Activated B cell treated with CpG ODN at 0.5 μM for 24 hours (primary cell): ENCODE results near the gene PLEKHG2. TPM values are rescaled to one million over a fixed set of nuclear protein-coding genes. Genes with fewer than 3 reads are reported as not detected.

Experiments used
- ATAC-seq: fragments of 200-7000 bp; cut with Tn5 transposase; one replicate; pipeline ENCODE4 v1.10.0; 2021; ENCODE audit warnings: low read depth, mild to moderate bottlenecking, moderate library complexity
- CTCF ChIA-PET: fragments of 350-600 bp; sonication (Branson Sonifier 250); formaldehyde crosslinking; loops from one replicate; lab custom pipeline; 2021; ENCODE audit warnings: antibody characterized with exemption; lab: Charles Lee
- POLR2A ChIA-PET: fragments of 350-600 bp; sonication (Branson Sonifier 250); formaldehyde crosslinking; loops from one replicate; lab custom pipeline; 2021; ENCODE audit warnings: antibody characterized with exemption; lab: Charles Lee
- DNase-seq: peaks from one replicate; pipeline ENCODE4 v3.0.0; 2022
- H3K27ac Mint-ChIP-seq: one replicate; pipeline ENCODE4 v1.8.0; 2020; ENCODE audit warnings: mixed read lengths
- H3K27me3 Mint-ChIP-seq: one replicate; pipeline ENCODE4 v1.8.0; 2021; ENCODE audit warnings: mixed read lengths
- H3K36me3 Mint-ChIP-seq: one replicate; pipeline ENCODE4 v1.8.0; 2021; ENCODE audit warnings: low read depth, mixed read lengths
- H3K4me1 Mint-ChIP-seq: one replicate; pipeline ENCODE4 v1.8.0; 2021; ENCODE audit warnings: mixed read lengths
- H3K4me3 Mint-ChIP-seq: one replicate; pipeline ENCODE4 v1.8.0; 2020; ENCODE audit warnings: mild to moderate bottlenecking, mixed read lengths
- H3K9me3 Mint-ChIP-seq: one replicate; pipeline ENCODE4 v1.8.0; 2020; ENCODE audit warnings: mixed read lengths
- CTCF ChIP-seq: fragments of 200-600 bp; IDR thresholded peaks from one replicate; pipeline ENCODE4 v1.8.0; 2022; ENCODE audit warnings: antibody characterized with exemption, mild to moderate bottlenecking
- intact Hi-C: fragments of 100-400 bp; cut with micrococcal nuclease; formaldehyde crosslinking; loops from one replicate; pipeline ENCODE4 v1.15.1; 2024
- total RNA-seq: library from RNA; stranded (reverse); gene quantifications from 2 replicates; pipeline ENCODE4 v1.2.3, GENCODE V29; 2022

Gene PLEKHG2
- total RNA-seq, 1 donor from 2014 or later = 125 TPM

- TF ChIP-seq CTCF = no peak
- ATAC-seq (no peak), DNase-seq (no peak)
- intact Hi-C loops = loop anchor here (5.0 kb wide), 1 partner anchor 555 kb away; no protein-coding TSS in a partner anchor
- Mint-ChIP-seq H3K36me3 (peaks cover 34% of the 10 kb centered on the region), H3K9me3 (no peaks in the 10 kb centered on the region), H3K27ac (peak overlapping the region; percentile 91), H3K4me1 (peaks cover 64% of the 10 kb centered on the region), H3K4me3 (peak overlapping the region; percentile 89), H3K27me3 (peaks cover 4% of the 10 kb centered on the region)
- POLR2A ChIA-PET = interaction anchor here (0.6 to 6.9 kb wide), 13 partner anchors 9 to 1180 kb away, joined by 3 to 213 read pairs (median 4); partner anchors contain the start of genes GMFG, MED29, PAF1 and RPS16
- CTCF ChIA-PET = interaction anchor here (3.7 kb wide), 1 partner anchor 9 kb away, joined by 39 read pairs; no protein-coding TSS in a partner anchor
Measured at GRCh38 chr19:39407410-39407659, 5.1 kb upstream of the PLEKHG2 start.

DNA sequence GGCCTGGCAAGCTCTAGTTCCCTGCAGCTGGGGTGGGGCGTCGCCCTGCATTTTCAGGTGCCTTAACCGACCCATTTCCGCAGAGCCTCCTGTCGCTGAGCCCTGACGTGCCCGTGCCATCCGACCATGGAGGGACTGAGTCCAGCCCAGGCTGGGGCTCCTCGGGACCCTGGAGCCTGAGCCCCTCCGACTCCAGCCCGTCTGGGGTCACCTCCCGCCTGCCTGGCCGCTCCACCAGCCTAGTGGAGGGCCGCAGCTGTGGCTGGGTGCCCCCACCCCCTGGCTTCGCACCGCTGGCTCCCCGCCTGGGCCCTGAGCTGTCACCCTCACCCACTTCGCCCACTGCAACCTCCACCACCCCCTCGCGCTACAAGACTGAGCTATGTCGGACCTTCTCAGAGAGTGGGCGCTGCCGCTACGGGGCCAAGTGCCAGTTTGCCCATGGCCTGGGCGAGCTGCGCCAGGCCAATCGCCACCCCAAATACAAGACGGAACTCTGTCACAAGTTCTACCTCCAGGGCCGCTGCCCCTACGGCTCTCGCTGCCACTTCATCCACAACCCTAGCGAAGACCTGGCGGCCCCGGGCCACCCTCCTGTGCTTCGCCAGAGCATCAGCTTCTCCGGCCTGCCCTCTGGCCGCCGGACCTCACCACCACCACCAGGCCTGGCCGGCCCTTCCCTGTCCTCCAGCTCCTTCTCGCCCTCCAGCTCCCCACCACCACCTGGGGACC, 4.6 kb upstream of the PLEKHG2 start:
- peaks cover 59% of the 10 kb centered on the region for H3K4me1 Mint-ChIP-seq
- peaks cover 4% of the 10 kb centered on the region for H3K27me3 Mint-ChIP-seq
- peak overlapping the region; percentile 91 for H3K27ac Mint-ChIP-seq
- no peak for TF ChIP-seq CTCF
- peak overlapping the region; percentile 89 for H3K4me3 Mint-ChIP-seq
- POLR2A ChIA-PET = interaction anchor here (0.7 to 6.9 kb wide), 10 partner anchors 9 to 125 kb away, joined by 3 to 213 read pairs (median 6); partner anchors contain the start of genes EID2B, GMFG, MED29 and PAF1
- intact Hi-C loops = loop anchor here (5.0 kb wide), 1 partner anchor 556 kb away; no protein-coding TSS in a partner anchor
- DNase-seq (peak; percentile 60), ATAC-seq (no peak)
- no peaks in the 10 kb centered on the region for H3K9me3 Mint-ChIP-seq
- CTCF ChIA-PET = interaction anchor here (3.7 kb wide), 1 partner anchor 10 kb away, joined by 39 read pairs; no protein-coding TSS in a partner anchor
- peaks cover 34% of the 10 kb centered on the region for H3K36me3 Mint-ChIP-seq

DNA sequence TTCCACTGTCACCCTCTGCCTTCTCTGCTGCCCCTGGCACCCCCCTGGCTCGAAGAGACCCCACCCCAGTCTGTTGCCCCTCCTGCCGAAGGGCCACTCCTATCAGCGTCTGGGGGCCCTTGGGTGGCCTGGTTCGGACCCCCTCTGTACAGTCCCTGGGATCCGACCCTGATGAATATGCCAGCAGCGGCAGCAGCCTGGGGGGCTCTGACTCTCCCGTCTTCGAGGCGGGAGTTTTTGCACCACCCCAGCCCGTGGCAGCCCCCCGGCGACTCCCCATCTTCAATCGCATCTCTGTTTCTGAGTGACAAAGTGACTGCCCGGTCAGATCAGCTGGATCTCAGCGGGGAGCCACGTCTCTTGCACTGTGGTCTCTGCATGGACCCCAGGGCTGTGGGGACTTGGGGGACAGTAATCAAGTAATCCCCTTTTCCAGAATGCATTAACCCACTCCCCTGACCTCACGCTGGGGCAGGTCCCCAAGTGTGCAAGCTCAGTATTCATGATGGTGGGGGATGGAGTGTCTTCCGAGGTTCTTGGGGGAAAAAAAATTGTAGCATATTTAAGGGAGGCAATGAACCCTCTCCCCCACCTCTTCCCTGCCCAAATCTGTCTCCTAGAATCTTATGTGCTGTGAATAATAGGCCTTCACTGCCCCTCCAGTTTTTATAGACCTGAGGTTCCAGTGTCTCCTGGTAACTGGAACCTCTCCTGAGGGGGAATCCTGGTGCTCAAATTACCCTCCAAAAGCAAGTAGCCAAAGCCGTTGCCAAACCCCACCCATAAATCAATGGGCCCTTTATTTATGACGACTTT, 3.9 kb upstream of the PLEKHG2 start:
- ChIA-PET POLR2A (interaction anchor here (0.7 to 6.9 kb wide), 10 partner anchors 10 to 124 kb away, joined by 3 to 213 read pairs (median 6); partner anchors contain the start of genes EID2B, GMFG, MED29 and PAF1), CTCF (interaction anchor here (3.7 kb wide), 1 partner anchor 10 kb away, joined by 39 read pairs; no protein-coding TSS in a partner anchor)
- peak overlapping the region; percentile 89 for H3K4me3 Mint-ChIP-seq
- H3K9me3 Mint-ChIP-seq = no peaks in the 10 kb centered on the region
- ATAC-seq (no peak), DNase-seq (peak; percentile 37)
- intact Hi-C loops = loop anchor here (5.0 kb wide), 1 partner anchor 556 kb away; no protein-coding TSS in a partner anchor
- H3K27me3 Mint-ChIP-seq = peaks cover 4% of the 10 kb centered on the region
- peak overlapping the region; percentile 91 for H3K27ac Mint-ChIP-seq
- peaks cover 34% of the 10 kb centered on the region for H3K36me3 Mint-ChIP-seq
- TF ChIP-seq CTCF = no peak
- H3K4me1 Mint-ChIP-seq = peaks cover 59% of the 10 kb centered on the region

- Mint-ChIP-seq H3K36me3 (peaks cover 42% of the 10 kb centered on the region), H3K9me3 (no peaks in the 10 kb centered on the region), H3K27ac (peak overlapping the region; percentile 98), H3K4me3 (peak overlapping the region; percentile 89), H3K27me3 (peaks cover 4% of the 10 kb centered on the region), H3K4me1 (peaks cover 60% of the 10 kb centered on the region)
- DNase-seq (peak; percentile 76), ATAC-seq (peak; percentile 3)
- intact Hi-C loops = loop anchor here (1.0 to 5.0 kb wide), 2 partner anchors 7 to 557 kb away; no protein-coding TSS in a partner anchor
- TF ChIP-seq CTCF = no peak
- POLR2A ChIA-PET = interaction anchor here (0.6 to 6.9 kb wide), 7 partner anchors 11 to 769 kb away, joined by 3 to 213 read pairs (median 4); partner anchors contain the start of genes MED29, PAF1, RPS16 and SUPT5H
- CTCF ChIA-PET = interaction anchor here (3.7 kb wide), 1 partner anchor 11 kb away, joined by 39 read pairs; no protein-coding TSS in a partner anchor
Measured at GRCh38 chr19:39409208-39410016, 3.1 kb upstream of the PLEKHG2 start.
